PC-9 (cell line): ENCODE measurements around the gene SNCB. TPM values are rescaled to one million over a fixed set of nuclear protein-coding genes. Genes with fewer than 3 reads are reported as not detected.

ENCODE experiments used
- BruUV-seq: library from RNA; stranded (reverse); fragments of 400-500 nt; replicated peaks from 2 replicates; lab custom pipeline; 2021; lab: Mats Ljungman, UMichigan
- CTCF ChIA-PET: fragments of 300-600 bp; sonication (Branson Sonifier 250); formaldehyde crosslinking; loops from one replicate; lab custom pipeline; 2022; ENCODE audit warnings: antibody characterized with exemption; lab: Charles Lee
- POLR2A ChIA-PET: fragments of 300-600 bp; sonication (Branson Sonifier 250); formaldehyde crosslinking; loops from one replicate; lab custom pipeline; 2022; ENCODE audit warnings: antibody characterized with exemption; ENCODE audit not compliant: unreplicated experiment; lab: Charles Lee
- DNase-seq, 2 experiments: peaks; one replicate each; pipeline versions ENCODE4 v3.0.0 to v3.0.0-alpha.2; 2015 to 2022; ENCODE audit warnings: mixed read lengths in 1 of 2
- H2AFZ ChIP-seq: fragments of 200-600 bp; sonication (generic); 2 replicates; pipeline ENCODE4 v1.8.1; 2017; ENCODE audit warnings: antibody characterized with exemption
- H3F3A ChIP-seq: fragments of 200-600 bp; sonication (generic); 2 replicates; pipeline ENCODE4 v1.8.1; 2017; ENCODE audit warnings: antibody characterized with exemption, mild to moderate bottlenecking, low read depth; ENCODE audit not compliant: insufficient read depth
- H3K27ac ChIP-seq: fragments of 200-600 bp; sonication (generic); 2 replicates; pipeline ENCODE4 v1.6.1; 2016; ENCODE audit warnings: mixed run types
- H3K27me3 ChIP-seq: fragments of 200-600 bp; sonication (generic); 2 replicates; pipeline ENCODE4 v1.6.1; 2016; ENCODE audit warnings: low read depth, mixed run types; ENCODE audit not compliant: insufficient read depth
- H3K36me3 ChIP-seq: fragments of 200-600 bp; sonication (generic); 2 replicates; pipeline ENCODE4 v1.6.1; 2016; ENCODE audit warnings: low read depth, mixed run types
- H3K4me1 ChIP-seq: fragments of 200-600 bp; sonication (generic); replicated peaks from 2 replicates; pipeline ENCODE4 v1.6.1; 2016; ENCODE audit warnings: mixed run types; ENCODE audit not compliant: insufficient read depth
- H3K4me2 ChIP-seq: fragments of 200-600 bp; sonication (generic); 2 replicates; pipeline ENCODE4 v1.6.1; 2017; ENCODE audit warnings: mixed run types
- H3K4me3 ChIP-seq: fragments of 200-600 bp; sonication (generic); 2 replicates; pipeline ENCODE4 v1.6.1; 2016; ENCODE audit warnings: mixed run types
- H3K79me2 ChIP-seq: fragments of 200-600 bp; sonication (generic); 2 replicates; pipeline ENCODE4 v1.6.1; 2017; ENCODE audit warnings: low read depth, mixed run types
- H3K9me2 ChIP-seq: fragments of 200-600 bp; sonication (generic); 2 replicates; pipeline ENCODE4 v1.8.1; 2017; ENCODE audit warnings: mild to moderate bottlenecking; ENCODE audit not compliant: insufficient read depth
- H3K9me3 ChIP-seq: fragments of 200-600 bp; sonication (generic); 2 replicates; pipeline ENCODE4 v1.8.1; 2016; ENCODE audit warnings: low read depth; ENCODE audit not compliant: insufficient read depth
- H4K20me1 ChIP-seq: fragments of 200-600 bp; sonication (generic); 2 replicates; pipeline ENCODE4 v1.8.1; 2017; ENCODE audit not compliant: insufficient read depth
- EZH2 ChIP-seq: fragments of 200-600 bp; sonication (generic); IDR thresholded peaks from 2 replicates; pipeline ENCODE4 v1.8.0; 2017; ENCODE audit warnings: antibody characterized with exemption, low read depth
- intact Hi-C: fragments of 100-400 bp; cut with micrococcal nuclease; formaldehyde crosslinking; loops from one replicate; pipeline ENCODE4 v1.10.0; 2022; ENCODE audit not compliant: unreplicated experiment
- total RNA-seq: library from RNA; stranded (reverse); gene quantifications from 2 replicates; pipeline ENCODE4 v1.2.3, GENCODE V29; 2021
- TF ChIP-seq, protein P1 (sequence below): fragments of 200-600 bp; sonication (generic); conservative IDR thresholded peaks from 2 replicates; pipeline ENCODE4 v1.6.1; 2017; ENCODE audit warnings: mixed run types, antibody characterized with exemption, mild to moderate bottlenecking, moderate library complexity

The SNCB gene
- total RNA-seq, 1 experiment from 2014 or later = not detected

DNA sequence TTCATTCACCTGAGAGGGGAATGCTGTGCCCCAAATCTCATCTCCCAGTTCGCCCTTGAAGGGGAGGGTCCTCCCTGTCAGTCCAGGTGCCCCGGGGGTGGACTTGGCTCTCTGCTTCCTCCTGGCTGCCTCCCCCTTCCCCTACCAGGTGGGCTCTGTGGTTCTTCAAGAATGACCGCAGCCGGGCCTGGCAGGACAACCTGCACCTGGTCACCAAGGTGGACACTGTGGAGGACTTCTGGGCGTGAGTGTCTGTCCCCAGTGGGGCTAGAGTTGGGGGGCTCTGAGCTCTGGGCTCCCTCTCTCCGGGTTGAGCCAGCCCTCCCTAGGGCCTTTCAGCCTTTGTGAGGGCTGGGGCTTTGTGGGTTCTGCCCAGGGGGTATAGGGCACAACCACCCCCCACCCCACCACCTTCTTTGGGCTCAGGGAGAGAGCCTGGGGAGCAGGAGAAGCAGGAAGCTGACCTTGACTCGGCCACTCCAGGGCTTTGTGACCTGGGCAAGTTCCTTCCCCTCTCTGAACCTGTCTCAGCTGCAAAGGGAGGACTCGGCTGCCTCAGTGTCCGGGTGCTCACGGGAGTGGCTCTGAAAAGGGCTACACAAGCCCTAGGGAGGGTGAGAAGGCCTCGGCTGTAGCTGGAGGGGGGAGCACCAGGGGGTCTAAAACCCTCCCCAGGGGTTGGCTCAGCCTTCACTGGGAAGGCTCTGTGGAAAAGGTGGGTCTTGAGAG is 13.3 kb upstream of the SNCB start:
- Histone ChIP-seq H3K4me2 (no peak overlapping the region), H3K79me2 (peaks cover 12% of the 10 kb centered on the region), H3F3A (no peaks in the 10 kb centered on the region; the same call in 1 of the 2 replicates), H3K4me1 (peaks cover 7% of the 10 kb centered on the region), H3K9me2 (no peaks in the 10 kb centered on the region), H2AFZ (no peak overlapping the region), H4K20me1 (0 out of 2 replicates have a peak, but pooled peaks cover 4% of the 10 kb centered on the region), H3K36me3 (no peaks in the 10 kb centered on the region), H3K4me3 (no peak overlapping the region), H3K27ac (no peak overlapping the region), H3K27me3 (no peaks in the 10 kb centered on the region), H3K9me3 (no peaks in the 10 kb centered on the region)
- no peak for TF ChIP-seq EZH2
- TF ChIP-seq, protein P1, sequence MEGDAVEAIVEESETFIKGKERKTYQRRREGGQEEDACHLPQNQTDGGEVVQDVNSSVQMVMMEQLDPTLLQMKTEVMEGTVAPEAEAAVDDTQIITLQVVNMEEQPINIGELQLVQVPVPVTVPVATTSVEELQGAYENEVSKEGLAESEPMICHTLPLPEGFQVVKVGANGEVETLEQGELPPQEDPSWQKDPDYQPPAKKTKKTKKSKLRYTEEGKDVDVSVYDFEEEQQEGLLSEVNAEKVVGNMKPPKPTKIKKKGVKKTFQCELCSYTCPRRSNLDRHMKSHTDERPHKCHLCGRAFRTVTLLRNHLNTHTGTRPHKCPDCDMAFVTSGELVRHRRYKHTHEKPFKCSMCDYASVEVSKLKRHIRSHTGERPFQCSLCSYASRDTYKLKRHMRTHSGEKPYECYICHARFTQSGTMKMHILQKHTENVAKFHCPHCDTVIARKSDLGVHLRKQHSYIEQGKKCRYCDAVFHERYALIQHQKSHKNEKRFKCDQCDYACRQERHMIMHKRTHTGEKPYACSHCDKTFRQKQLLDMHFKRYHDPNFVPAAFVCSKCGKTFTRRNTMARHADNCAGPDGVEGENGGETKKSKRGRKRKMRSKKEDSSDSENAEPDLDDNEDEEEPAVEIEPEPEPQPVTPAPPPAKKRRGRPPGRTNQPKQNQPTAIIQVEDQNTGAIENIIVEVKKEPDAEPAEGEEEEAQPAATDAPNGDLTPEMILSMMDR = no peak
- no TSS peak for BruUV-seq
- ChIA-PET POLR2A (no interaction called here), CTCF (interaction anchor here (0.6 kb wide), 1 partner anchor 587 kb away, joined by 5 read pairs; no protein-coding TSS in a partner anchor)
- intact Hi-C loops = loop anchor here (10.0 kb wide), 1 partner anchor 259 kb away; the partner anchor contains the start of genes HIGD2A and NOP16
- no peak for DNase-seq

DNA sequence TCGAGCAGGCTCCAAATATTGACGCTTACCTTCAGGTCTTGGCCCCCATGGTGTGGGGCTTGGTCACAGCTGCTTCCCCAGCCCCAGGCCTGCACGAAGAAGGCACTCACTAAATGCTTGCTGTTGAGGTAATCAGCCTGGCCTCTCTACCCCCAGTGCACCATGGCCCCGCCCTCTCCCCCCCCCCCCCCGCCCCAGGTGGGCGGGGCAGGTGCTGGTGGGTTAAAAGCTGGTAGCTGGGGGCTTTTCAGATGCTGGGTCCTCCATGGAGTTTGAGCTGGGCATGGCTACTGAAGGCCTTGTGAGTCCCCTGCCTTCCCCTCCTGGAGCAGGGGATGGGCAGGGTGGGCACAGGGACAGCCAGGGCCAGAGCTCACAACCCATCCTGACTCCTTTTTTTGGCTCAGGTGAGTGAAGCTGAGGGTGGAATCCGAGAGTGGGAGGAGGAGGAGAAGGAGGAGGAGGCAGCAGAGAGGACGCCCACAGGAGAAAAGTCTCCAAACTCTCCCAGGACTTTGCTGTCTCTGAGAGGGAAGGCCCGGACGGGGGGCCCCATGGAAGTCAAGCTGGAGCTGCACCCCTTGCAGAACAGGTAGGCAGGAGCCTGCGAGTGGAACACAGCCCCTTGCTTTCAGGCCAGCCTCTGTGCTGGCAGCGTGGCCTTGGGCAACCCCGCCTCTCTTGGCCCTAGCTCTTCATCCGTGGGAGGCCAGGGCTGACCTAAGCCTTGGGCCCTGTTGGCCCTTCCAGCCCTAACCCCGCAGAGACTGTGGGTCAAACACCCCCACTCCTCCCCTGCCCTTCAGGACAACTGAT is 12.5 kb upstream of the SNCB start:
- Histone ChIP-seq H4K20me1 (no peaks in the 10 kb centered on the region), H3K9me3 (no peaks in the 10 kb centered on the region), H3K27ac (no peak overlapping the region), H3K4me3 (no peak overlapping the region), H3F3A (no peaks in the 10 kb centered on the region; the same call in 1 of the 2 replicates), H3K27me3 (no peaks in the 10 kb centered on the region), H3K36me3 (no peaks in the 10 kb centered on the region), H3K4me1 (no peaks in the 10 kb centered on the region; the same call in 1 of the 2 replicates), H3K79me2 (peaks cover 4% of the 10 kb centered on the region; the same call in 1 of the 2 replicates), H3K4me2 (no peak overlapping the region), H2AFZ (no peak overlapping the region), H3K9me2 (no peaks in the 10 kb centered on the region)
- TF ChIP-seq EZH2 = no peak
- TF ChIP-seq, protein P1 = no peak
- POLR2A ChIA-PET = no interaction called here
- BruUV-seq = no TSS peak
- CTCF ChIA-PET = no interaction called here
- DNase-seq = no peak
- intact Hi-C loops = loop anchor here (10.0 kb wide), 1 partner anchor 258 kb away; the partner anchor contains the start of genes HIGD2A and NOP16

DNA sequence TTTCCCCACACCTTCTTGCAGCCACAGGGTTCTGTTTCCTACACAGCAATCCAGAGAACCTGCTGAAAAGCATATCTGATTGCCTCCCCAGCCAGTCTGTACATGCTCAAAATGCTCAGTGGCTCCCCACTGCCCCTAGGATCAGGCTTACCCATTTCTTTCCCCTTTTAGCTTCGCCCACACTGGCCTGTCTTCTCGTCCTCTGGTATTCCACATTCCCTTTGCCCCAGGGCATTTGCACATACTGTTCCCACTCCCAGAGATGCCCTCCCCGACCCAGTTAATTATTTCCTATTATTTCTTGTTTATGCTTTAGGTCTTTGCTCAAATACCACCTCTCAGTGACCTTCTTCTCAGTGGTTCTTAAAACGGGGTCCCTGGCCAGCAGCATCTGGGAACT is 10.3 kb upstream of the SNCB start:
- Histone ChIP-seq H3K36me3 (no peaks in the 10 kb centered on the region), H3K27me3 (peaks cover 7% of the 10 kb centered on the region; the same call in 1 of the 2 replicates), H3K4me3 (no peak overlapping the region), H3K9me2 (no peaks in the 10 kb centered on the region), H3K27ac (no peak overlapping the region), H3F3A (0 out of 2 replicates have a peak, but pooled peaks cover 3% of the 10 kb centered on the region), H4K20me1 (no peaks in the 10 kb centered on the region), H3K4me2 (no peak overlapping the region), H3K9me3 (no peaks in the 10 kb centered on the region), H2AFZ (no peak overlapping the region), H3K4me1 (no peaks in the 10 kb centered on the region), H3K79me2 (no peaks in the 10 kb centered on the region)
- no TSS peak for BruUV-seq
- POLR2A ChIA-PET = no interaction called here
- CTCF ChIA-PET = no interaction called here
- TF ChIP-seq, protein P1 = no peak
- TF ChIP-seq EZH2 = no peak
- intact Hi-C loops = loop anchor here (10.0 kb wide), 1 partner anchor 256 kb away; the partner anchor contains the start of genes HIGD2A and NOP16
- DNase-seq = no peak
